DOHH2 (cell line): ENCODE results near the gene CKAP2.

Experiments used
- EZH2phosphoT487 ChIP-seq: fragments of 200-600 bp; sonication (generic); IDR thresholded peaks from 2 replicates; pipeline ENCODE4 v1.6.1; 2017; ENCODE audit warnings: borderline replicate concordance, mild to moderate bottlenecking, antibody characterized with exemption, low read length, moderate library complexity, mixed read lengths
- TF ChIP-seq, protein P1 (sequence below): fragments of 200-600 bp; sonication (generic); IDR thresholded peaks from one replicate; pipeline ENCODE4 v1.5.1; 2014; ENCODE audit warnings: antibody characterized with exemption, mild to moderate bottlenecking, low read depth, low read length; ENCODE audit not compliant: poor library complexity, severe bottlenecking

DNA sequence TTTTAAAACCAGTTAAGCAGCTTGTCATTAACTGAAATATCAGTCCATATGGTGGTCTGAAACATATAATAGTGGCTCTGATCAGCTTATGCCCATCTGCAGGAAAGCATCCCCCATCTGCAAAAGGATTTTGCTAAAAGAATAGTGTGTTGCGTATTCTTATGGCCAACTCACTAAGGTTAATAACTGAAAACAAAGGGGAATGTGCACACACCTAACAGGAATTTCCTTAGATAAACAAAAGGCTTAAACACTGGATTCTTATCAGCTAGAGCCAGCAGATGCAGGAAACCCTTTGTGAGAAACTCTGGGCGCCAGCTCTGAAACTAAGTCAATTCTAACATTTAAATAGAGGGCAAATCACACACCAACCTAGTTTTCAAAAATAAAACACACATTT lies 27.0 kb upstream of the CKAP2 start:
- TF ChIP-seq, protein P1, sequence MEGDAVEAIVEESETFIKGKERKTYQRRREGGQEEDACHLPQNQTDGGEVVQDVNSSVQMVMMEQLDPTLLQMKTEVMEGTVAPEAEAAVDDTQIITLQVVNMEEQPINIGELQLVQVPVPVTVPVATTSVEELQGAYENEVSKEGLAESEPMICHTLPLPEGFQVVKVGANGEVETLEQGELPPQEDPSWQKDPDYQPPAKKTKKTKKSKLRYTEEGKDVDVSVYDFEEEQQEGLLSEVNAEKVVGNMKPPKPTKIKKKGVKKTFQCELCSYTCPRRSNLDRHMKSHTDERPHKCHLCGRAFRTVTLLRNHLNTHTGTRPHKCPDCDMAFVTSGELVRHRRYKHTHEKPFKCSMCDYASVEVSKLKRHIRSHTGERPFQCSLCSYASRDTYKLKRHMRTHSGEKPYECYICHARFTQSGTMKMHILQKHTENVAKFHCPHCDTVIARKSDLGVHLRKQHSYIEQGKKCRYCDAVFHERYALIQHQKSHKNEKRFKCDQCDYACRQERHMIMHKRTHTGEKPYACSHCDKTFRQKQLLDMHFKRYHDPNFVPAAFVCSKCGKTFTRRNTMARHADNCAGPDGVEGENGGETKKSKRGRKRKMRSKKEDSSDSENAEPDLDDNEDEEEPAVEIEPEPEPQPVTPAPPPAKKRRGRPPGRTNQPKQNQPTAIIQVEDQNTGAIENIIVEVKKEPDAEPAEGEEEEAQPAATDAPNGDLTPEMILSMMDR, result no peak
- TF ChIP-seq EZH2phosphoT487, result no peak
